GM12878 (cell line): Measurements from ENCODE around the gene NOM1. TPM values are rescaled to one million over a fixed set of nuclear protein-coding genes. Genes with fewer than 3 reads are reported as not detected.
A peak's percentile ranks its signal among the peaks of the same experiment; 100 is the strongest.
"Not testable (repeated sequence)": the region's sequence is repeated elsewhere in the genome, so short reads cannot be mapped to it uniquely, and the experiment has no call there.

Experiments used
- ATAC-seq: fragments of 200-7000 bp; cut with Tn5 transposase; 3 replicates; pipeline ENCODE4 v1.9.1; 2020; ENCODE audit warnings: mild to moderate bottlenecking, moderate library complexity
- BruUV-seq: library from RNA; stranded (reverse); fragments of 400-500 nt; replicated peaks from 2 replicates; lab custom pipeline; 2021; lab: Mats Ljungman, UMichigan
- CTCF ChIA-PET: fragments of 300-600 bp; sonication (Branson Sonifier 250); formaldehyde crosslinking; extraction: SDS; loops from one replicate; lab custom pipeline; 2021; ENCODE audit warnings: inconsistent platforms; lab: Yijun Ruan, JAX
- POLR2A ChIA-PET: fragments of 350-600 bp; formaldehyde crosslinking; extraction: SDS; loops from one replicate; lab custom pipeline; 2021; ENCODE audit warnings: inconsistent platforms; lab: Charles Lee
- RAD21 ChIA-PET: fragments of 300-600 bp; sonication (Branson Sonifier 250); formaldehyde crosslinking; loops from one replicate; lab custom pipeline; 2023; ENCODE audit warnings: antibody characterized with exemption; ENCODE audit not compliant: unreplicated experiment; lab: Charles Lee
- SMC1A ChIA-PET: fragments of 300-600 bp; sonication (Branson Sonifier 250); formaldehyde crosslinking; loops from one replicate; lab custom pipeline; 2023; ENCODE audit not compliant: unreplicated experiment, uncharacterized antibody; lab: Charles Lee
- DNase-seq: peaks from one replicate; pipeline ENCODE4 v3.0.0-alpha.2; 2011; ENCODE audit warnings: low read depth, low spot score
- FAIRE-seq: peaks from 3 replicates; lab custom pipeline; 2011; peaks lifted over from hg19 to GRCh38; lab: Jason Lieb, UNC
- H2AFZ ChIP-seq: 2 replicates; pipeline ENCODE4 v1.6.0; 2011; ENCODE audit warnings: low read depth, low read length, control low read depth; ENCODE audit not compliant: control insufficient read depth
- H3K27ac ChIP-seq: 2 replicates; pipeline ENCODE4 v1.5.1; 2011; ENCODE audit warnings: control low read depth; ENCODE audit not compliant: control insufficient read depth, insufficient read depth
- H3K27me3 ChIP-seq, 2 experiments: replicated peaks in 1 of 2; 2 replicates each; pipeline versions ENCODE4 v1.6.0 to v1.6.1; 2011; ENCODE audit warnings: low read length in 1 of 2; ENCODE audit not compliant: control insufficient read depth in 2 of 2, insufficient read depth in 2 of 2
- H3K36me3 ChIP-seq, 2 experiments: 2 replicates each; pipeline ENCODE4 v1.5.1; 2011; ENCODE audit warnings: low read length in 1 of 2; ENCODE audit not compliant: control insufficient read depth in 2 of 2, insufficient read depth in 2 of 2
- H3K4me1 ChIP-seq: 2 replicates; pipeline ENCODE4 v1.6.1; 2011; ENCODE audit warnings: mild to moderate bottlenecking, low read length, moderate library complexity, mixed read lengths; ENCODE audit not compliant: control insufficient read depth, insufficient read depth
- H3K4me2 ChIP-seq: 2 replicates; pipeline ENCODE4 v1.6.0; 2011; ENCODE audit warnings: control low read depth; ENCODE audit not compliant: control insufficient read depth, insufficient read depth
- H3K4me3 ChIP-seq: fragments of 200-600 bp; sonication (generic); 2 replicates; pipeline ENCODE4 v1.5.1; 2016
- H3K79me2 ChIP-seq: 2 replicates; pipeline ENCODE4 v1.6.0; 2011; ENCODE audit warnings: low read length; ENCODE audit not compliant: control insufficient read depth, insufficient read depth
- H3K9ac ChIP-seq: 2 replicates; pipeline ENCODE4 v1.8.0; 2011; ENCODE audit warnings: low read length, control low read depth, mixed read lengths; ENCODE audit not compliant: control insufficient read depth, insufficient read depth
- H3K9me3 ChIP-seq: replicated peaks from 3 replicates; pipeline ENCODE4 v1.5.1; 2011; ENCODE audit warnings: mild to moderate bottlenecking, low read length; ENCODE audit not compliant: control insufficient read depth, insufficient read depth
- H4K20me1 ChIP-seq: 2 replicates; pipeline ENCODE4 v1.6.0; 2011; ENCODE audit not compliant: control insufficient read depth, insufficient read depth
- BCLAF1 ChIP-seq: fragments of 450-650 bp; IDR thresholded peaks from 2 replicates; pipeline ENCODE4 v1.6.1; 2017; ENCODE audit warnings: antibody characterized with exemption, mild to moderate bottlenecking, moderate library complexity
- HDAC2 ChIP-seq: fragments of 200-600 bp; sonication (generic); IDR thresholded peaks from 2 replicates; pipeline ENCODE4 v1.6.1; 2017
- LARP7 ChIP-seq: fragments of 450-650 bp; IDR thresholded peaks from 2 replicates; pipeline ENCODE4 v1.6.1; 2017; ENCODE audit warnings: mild to moderate bottlenecking
- NR2C2 ChIP-seq: IDR thresholded peaks from 2 replicates; pipeline ENCODE4 v1.6.1; 2011; ENCODE audit warnings: borderline replicate concordance, low read depth; ENCODE audit not compliant: control insufficient read depth, insufficient read length
- RAD51 ChIP-seq: fragments of 450-650 bp; IDR thresholded peaks from 2 replicates; pipeline ENCODE4 v1.6.1; 2016; ENCODE audit warnings: moderate library complexity, mild to moderate bottlenecking, inconsistent platforms
- SMAD5 ChIP-seq: IDR thresholded peaks from 2 replicates; pipeline ENCODE4 v1.6.1; 2016; ENCODE audit warnings: antibody characterized with exemption, low read depth
- SRF ChIP-seq, 2 experiments: IDR thresholded peaks; 2 replicates each; pipeline ENCODE4 v1.6.1; 2011; ENCODE audit warnings: low read depth in 2 of 2, low read length in 2 of 2, mild to moderate bottlenecking in 1 of 2, moderate library complexity in 1 of 2
- ZNF384 ChIP-seq: IDR thresholded peaks from 2 replicates; pipeline ENCODE4 v1.6.1; 2012; ENCODE audit warnings: low read depth, mild to moderate bottlenecking, low read length, improper control_type of control experiment, borderline replicate concordance
- WGBS: methylation state at CpG from one replicate; pipeline ENCODE4 v1.1.6; 2016; ENCODE audit warnings: low lambda C conversion rate; ENCODE audit not compliant: insufficient replicate concordance, insufficient coverage; ENCODE audit errors: missing lambda C conversion rate; 5-methylcytosine and 5-hydroxymethylcytosine counted together
- in situ Hi-C: fragments of 300-500 bp; cut with MboI; formaldehyde crosslinking; loops from 9 replicates; pipeline ENCODE4 v1.14.3; 2018; ENCODE audit warnings: mixed read lengths
- intact Hi-C: fragments of 100-400 bp; cut with micrococcal nuclease; formaldehyde crosslinking; loops from one replicate; pipeline ENCODE4 v1.14.2; 2022; ENCODE audit not compliant: unreplicated experiment
- polyA plus RNA-seq, 11 experiments: library from polyadenylated mRNA; depleted of rRNA in 4 of 11; unstranded in 6 of 11; stranded (reverse) in 5 of 11; fragments of >200 nt; fragmentation: Nextera tagmentation in 4 of 11; fragmentation: Illumina TruSeq in 1 of 11; extraction: Ambion mirVana in 4 of 11; extraction: Trizol in 1 of 11; gene quantifications; 1 replicate in 1 of 11; 2 replicates in 10 of 11; pipeline versions ENCODE4 v1.2.1 to v1.2.3, GENCODE V29; 2011 to 2016; ENCODE audit warnings: inconsistent platforms in 2 of 11, missing spikeins in 2 of 11, low read depth in 1 of 11
- total RNA-seq, 4 experiments: library from RNA; depleted of rRNA in 3 of 4; stranded (reverse); fragments of >200 nt in 3 of 4; fragmentation: Illumina TruSeq in 1 of 4; extraction: Trizol in 1 of 4; gene quantifications; 2 replicates each; pipeline versions ENCODE4 v1.2.1 to v1.2.3, GENCODE V29; 2013 to 2021
- TF ChIP-seq, protein P1 (sequence below): fragments of 450-650 bp; IDR thresholded peaks from 2 replicates; pipeline ENCODE4 v1.6.1; 2017; ENCODE audit warnings: low read depth, mild to moderate bottlenecking, moderate library complexity

Gene NOM1
- total and polyA plus RNA-seq, 10 of the 15 experiments (the other 5 are each of a cell fraction or from before 2014, with no cell fraction given) = 2.9 to 21.3 (median 17.8) TPM

DNA sequence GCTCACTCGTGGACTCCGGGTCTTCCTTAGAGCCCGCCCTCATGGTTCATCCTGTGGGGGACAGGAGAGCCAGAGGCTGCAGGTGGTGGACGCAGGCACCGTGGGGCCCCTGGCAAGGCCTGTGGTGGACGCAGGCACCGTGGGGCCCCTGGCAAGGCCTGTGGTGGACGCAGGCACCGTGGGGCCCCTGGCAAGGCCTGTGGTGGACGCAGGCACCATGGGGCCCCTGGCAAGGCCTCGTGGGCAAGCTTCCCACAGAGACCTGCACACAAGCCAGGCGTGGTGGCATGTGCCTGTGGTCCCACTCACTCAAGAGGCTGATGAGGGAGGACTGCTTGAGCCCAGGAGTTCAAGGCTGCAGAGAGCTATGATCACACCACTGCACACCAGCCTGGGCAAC is 23.7 kb upstream of the NOM1 start:
- BruUV-seq, H3K9me3 ChIP-seq, intact Hi-C loops, H3K27ac ChIP-seq, in situ Hi-C loops, H3K27me3 ChIP-seq, H4K20me1 ChIP-seq, H3K9ac ChIP-seq, H3K36me3 ChIP-seq, H2AFZ ChIP-seq, FAIRE-seq, H3K4me2 ChIP-seq, H3K4me3 ChIP-seq, RAD21 ChIA-PET, H3K4me1 ChIP-seq, DNase-seq, H3K79me2 ChIP-seq, ATAC-seq: not testable (repeated sequence)
- POLR2A ChIA-PET = interaction anchor here (0.7 kb wide), 1 partner anchor 32 kb away, joined by 5 read pairs; no protein-coding TSS in a partner anchor
- 83% methylated on average over 11 of the region's 12 CpGs for WGBS
- CTCF ChIA-PET = interaction anchor here (0.9 to 1.8 kb wide), 2 partner anchors 21 to 23 kb away, joined by 5 to 7 read pairs; partner anchors contain the start of gene NOM1
- SMC1A ChIA-PET = interaction anchor here (1.7 kb wide), 1 partner anchor 23 kb away, joined by 6 read pairs; the partner anchor contains the start of gene NOM1

GRCh38 chr7:156927571-156928405 is 21.7 kb upstream of the NOM1 start:
- RAD21 ChIA-PET = no interaction called here
- intact Hi-C loops = no loop called here
- no peak for FAIRE-seq
- CTCF ChIA-PET = interaction anchor here (0.6 to 1.8 kb wide), 3 partner anchors 16 to 37 kb away, joined by 3 to 7 read pairs (median 3); partner anchors contain the start of gene NOM1
- Histone ChIP-seq H3K4me1 (no peaks in the 10 kb centered on the region; the same call in 1 of the 2 replicates), H3K36me3 (no peaks in the 10 kb centered on the region), H3K79me2 (no peaks in the 10 kb centered on the region), H3K9ac (no peak overlapping the region), H3K4me2 (no peak overlapping the region), H3K27me3 (no peaks in the 10 kb centered on the region; a peak in 2 of 4 replicates), H3K27ac (no peak overlapping the region), H3K4me3 (no peak overlapping the region), H4K20me1 (no peaks in the 10 kb centered on the region), H3K9me3 (no peaks in the 10 kb centered on the region), H2AFZ (no peak overlapping the region)
- ATAC-seq = no peak
- SMC1A ChIA-PET = interaction anchor here (1.5 to 1.7 kb wide), 2 partner anchors 12 to 21 kb away, joined by 3 to 6 read pairs; partner anchors contain the start of gene NOM1
- 49% methylated on average over 14 of the region's 17 CpGs for WGBS
- DNase-seq = no peak
- no peak for TF ChIP-seq HDAC2
- no peak for TF ChIP-seq SMAD5
- no peak for TF ChIP-seq NR2C2
- TF ChIP-seq RAD51 = peak; percentile 77
- no peak for TF ChIP-seq ZNF384
- TF ChIP-seq SRF (IDR thresholded peaks at IDR 0.05; ENCODE audit: low read depth in 2 of 2, low read length in 2 of 2) = no peak
- TF ChIP-seq BCLAF1 = no peak
- TF ChIP-seq, protein P1, sequence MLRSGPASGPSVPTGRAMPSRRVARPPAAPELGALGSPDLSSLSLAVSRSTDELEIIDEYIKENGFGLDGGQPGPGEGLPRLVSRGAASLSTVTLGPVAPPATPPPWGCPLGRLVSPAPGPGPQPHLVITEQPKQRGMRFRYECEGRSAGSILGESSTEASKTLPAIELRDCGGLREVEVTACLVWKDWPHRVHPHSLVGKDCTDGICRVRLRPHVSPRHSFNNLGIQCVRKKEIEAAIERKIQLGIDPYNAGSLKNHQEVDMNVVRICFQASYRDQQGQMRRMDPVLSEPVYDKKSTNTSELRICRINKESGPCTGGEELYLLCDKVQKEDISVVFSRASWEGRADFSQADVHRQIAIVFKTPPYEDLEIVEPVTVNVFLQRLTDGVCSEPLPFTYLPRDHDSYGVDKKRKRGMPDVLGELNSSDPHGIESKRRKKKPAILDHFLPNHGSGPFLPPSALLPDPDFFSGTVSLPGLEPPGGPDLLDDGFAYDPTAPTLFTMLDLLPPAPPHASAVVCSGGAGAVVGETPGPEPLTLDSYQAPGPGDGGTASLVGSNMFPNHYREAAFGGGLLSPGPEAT = no peak
- no peak for TF ChIP-seq LARP7
- POLR2A ChIA-PET = no interaction called here
- no TSS peak for BruUV-seq
- in situ Hi-C loops = no loop called here
